ENCODE measurements around the gene FIGNL1.

DNA sequence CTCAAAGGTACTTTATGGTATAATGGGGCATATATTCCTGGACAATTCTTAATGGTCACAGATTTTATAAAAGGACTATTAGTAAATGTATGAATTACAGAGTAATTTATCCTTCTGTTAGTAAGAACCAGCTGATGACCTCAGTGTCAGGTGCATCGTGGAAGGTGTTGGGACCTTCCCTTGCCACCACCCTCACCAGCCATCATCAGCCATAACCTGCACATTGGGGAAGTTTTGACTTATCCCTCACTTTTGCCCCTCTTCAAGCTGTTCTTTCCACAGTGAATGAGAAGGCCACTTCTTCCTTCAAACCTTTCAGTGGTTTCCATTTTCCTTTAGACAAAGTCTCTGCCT is 52.2 kb downstream of the FIGNL1 start:
- TF ChIP-seq, protein P1, sequence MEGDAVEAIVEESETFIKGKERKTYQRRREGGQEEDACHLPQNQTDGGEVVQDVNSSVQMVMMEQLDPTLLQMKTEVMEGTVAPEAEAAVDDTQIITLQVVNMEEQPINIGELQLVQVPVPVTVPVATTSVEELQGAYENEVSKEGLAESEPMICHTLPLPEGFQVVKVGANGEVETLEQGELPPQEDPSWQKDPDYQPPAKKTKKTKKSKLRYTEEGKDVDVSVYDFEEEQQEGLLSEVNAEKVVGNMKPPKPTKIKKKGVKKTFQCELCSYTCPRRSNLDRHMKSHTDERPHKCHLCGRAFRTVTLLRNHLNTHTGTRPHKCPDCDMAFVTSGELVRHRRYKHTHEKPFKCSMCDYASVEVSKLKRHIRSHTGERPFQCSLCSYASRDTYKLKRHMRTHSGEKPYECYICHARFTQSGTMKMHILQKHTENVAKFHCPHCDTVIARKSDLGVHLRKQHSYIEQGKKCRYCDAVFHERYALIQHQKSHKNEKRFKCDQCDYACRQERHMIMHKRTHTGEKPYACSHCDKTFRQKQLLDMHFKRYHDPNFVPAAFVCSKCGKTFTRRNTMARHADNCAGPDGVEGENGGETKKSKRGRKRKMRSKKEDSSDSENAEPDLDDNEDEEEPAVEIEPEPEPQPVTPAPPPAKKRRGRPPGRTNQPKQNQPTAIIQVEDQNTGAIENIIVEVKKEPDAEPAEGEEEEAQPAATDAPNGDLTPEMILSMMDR (IDR thresholded peaks at IDR 0.05; ENCODE audit: insufficient read depth, low read depth, low read length) = no peak
- no peak for TF ChIP-seq EZH2 (IDR thresholded peaks at IDR 0.05; ENCODE audit: insufficient read depth, low read length)

Data from astrocyte (in vitro differentiated cells and primary cell).